ENCODE measurements around the gene TRIML2.

TRIML2 gene

GRCh38 chr4:188127214-188127874, 17.9 kb upstream of the TRIML2 start:
- DNase-seq (ENCODE audit: low read depth): peak; percentile 46
- TF ChIP-seq, protein P1, sequence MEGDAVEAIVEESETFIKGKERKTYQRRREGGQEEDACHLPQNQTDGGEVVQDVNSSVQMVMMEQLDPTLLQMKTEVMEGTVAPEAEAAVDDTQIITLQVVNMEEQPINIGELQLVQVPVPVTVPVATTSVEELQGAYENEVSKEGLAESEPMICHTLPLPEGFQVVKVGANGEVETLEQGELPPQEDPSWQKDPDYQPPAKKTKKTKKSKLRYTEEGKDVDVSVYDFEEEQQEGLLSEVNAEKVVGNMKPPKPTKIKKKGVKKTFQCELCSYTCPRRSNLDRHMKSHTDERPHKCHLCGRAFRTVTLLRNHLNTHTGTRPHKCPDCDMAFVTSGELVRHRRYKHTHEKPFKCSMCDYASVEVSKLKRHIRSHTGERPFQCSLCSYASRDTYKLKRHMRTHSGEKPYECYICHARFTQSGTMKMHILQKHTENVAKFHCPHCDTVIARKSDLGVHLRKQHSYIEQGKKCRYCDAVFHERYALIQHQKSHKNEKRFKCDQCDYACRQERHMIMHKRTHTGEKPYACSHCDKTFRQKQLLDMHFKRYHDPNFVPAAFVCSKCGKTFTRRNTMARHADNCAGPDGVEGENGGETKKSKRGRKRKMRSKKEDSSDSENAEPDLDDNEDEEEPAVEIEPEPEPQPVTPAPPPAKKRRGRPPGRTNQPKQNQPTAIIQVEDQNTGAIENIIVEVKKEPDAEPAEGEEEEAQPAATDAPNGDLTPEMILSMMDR (IDR thresholded peaks at IDR 0.05; ENCODE audit: control insufficient read depth, insufficient read depth, low read depth, low read length, missing control alignments): no peak
- no peak overlapping the region for H3K4me3 ChIP-seq (ENCODE audit: control insufficient read depth, low read depth, low read length)

GRCh38 chr4:188121530-188121929, 12.1 kb upstream of the TRIML2 start:
- H3K4me3 ChIP-seq (ENCODE audit: control insufficient read depth, low read depth, low read length): no peak overlapping the region
- TF ChIP-seq, protein P1 (IDR thresholded peaks at IDR 0.05; ENCODE audit: control insufficient read depth, insufficient read depth, low read depth, low read length, missing control alignments): no peak
- DNase-seq (ENCODE audit: low read depth): no peak

DNA sequence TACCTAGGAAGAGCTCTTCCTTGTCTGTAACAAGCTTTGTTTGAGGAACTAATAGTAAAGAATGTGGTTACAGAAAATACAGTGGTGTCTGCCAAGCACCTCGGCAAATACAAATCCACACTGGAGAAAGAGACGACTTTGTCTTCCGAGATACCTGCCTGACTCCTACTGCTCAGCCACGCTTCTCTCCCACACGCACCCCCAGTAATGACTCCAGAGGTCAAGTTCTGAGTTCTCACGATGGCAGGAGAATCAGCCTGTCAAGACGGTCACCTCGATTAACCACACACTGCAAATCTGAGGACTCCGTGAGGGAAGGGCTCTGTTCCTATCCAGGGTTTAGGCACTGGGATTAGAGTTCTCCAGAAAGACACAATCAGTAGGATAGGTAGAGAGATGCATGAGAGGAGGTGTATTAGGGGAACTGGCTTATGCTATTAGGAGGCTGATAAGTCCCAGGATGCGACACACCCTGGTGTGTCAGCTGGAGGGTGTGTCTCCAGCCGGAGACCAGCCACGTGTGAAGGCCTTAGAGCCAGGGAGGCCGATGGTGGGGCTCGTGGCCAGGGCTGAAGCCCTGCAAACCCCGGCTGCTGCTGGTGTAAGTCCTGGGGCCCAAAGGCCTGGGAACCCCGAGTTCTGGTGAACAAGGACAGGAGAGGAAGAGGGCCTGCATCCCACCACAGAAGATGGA, 8.4 kb upstream of the TRIML2 start:
- no peak for DNase-seq (ENCODE audit: low read depth)
- H3K4me3 ChIP-seq (ENCODE audit: control insufficient read depth, low read depth, low read length): no peak overlapping the region
- TF ChIP-seq, protein P1 (IDR thresholded peaks at IDR 0.05; ENCODE audit: control insufficient read depth, insufficient read depth, low read depth, low read length, missing control alignments): no peak

- DNase-seq (ENCODE audit: low read depth): no peak
- TF ChIP-seq, protein P1 (IDR thresholded peaks at IDR 0.05; ENCODE audit: control insufficient read depth, insufficient read depth, low read depth, low read length, missing control alignments): no peak
- no peak overlapping the region for H3K4me3 ChIP-seq (ENCODE audit: control insufficient read depth, low read depth, low read length)
These were observed 3.8 kb upstream of the TRIML2 start for GRCh38 chr4:188113156-188113555.

DNA sequence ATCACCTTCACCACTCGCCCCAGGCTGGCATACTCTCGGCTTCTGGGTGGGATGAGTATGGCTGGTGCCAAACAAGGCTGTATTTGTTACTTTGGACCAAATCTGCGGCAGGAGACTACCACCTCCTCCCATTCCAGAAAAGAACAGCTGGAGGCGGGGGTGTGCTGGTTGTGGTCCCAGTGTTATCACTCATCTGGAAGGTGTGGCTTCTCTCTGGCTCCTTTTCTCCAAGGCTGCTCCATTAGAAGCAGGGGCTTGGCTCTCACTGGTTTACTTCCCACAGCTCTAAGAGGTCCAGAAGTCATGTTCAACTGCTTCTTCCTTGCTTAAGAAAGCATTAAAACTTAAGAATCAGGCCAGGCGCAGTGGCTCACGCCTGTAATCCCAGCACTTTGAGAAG, 2.6 kb upstream of the TRIML2 start:
- no peak for DNase-seq (ENCODE audit: low read depth)
- TF ChIP-seq, protein P1 (IDR thresholded peaks at IDR 0.05; ENCODE audit: control insufficient read depth, insufficient read depth, low read depth, low read length, missing control alignments): no peak
- no peak overlapping the region for H3K4me3 ChIP-seq (ENCODE audit: control insufficient read depth, low read depth, low read length)

DNA sequence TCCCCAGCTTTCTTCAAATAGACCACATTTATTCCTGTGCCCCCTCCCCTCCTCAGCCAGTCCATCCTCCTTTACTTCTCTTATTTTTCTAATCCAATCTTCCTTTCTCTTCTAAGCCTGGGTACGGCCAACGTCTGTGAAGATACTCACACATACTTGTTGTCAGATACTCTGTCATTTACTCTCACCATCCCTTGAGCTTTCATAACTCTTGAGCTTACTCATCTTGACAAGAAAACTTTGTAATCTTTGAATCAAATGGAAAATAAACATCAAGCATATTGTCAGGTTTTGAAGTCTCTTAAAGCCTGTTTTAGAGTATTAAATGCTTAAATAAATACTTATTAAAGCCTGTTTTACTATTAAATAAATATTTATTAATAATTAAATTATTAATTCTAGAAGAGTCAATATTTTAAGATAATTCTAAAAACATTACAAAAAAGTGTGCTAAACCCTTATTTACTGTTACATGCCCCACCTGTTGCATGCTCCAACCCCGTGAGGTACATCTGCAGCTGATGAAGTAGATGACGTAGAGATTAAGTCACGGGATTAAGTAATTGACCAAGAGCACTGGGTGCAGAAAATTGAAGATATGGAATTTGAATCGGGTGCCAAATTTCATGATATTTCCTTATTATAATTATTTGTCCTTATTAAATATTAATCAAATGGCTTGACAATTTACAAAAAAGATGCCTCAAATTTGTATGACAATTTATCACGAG, 1.5 kb upstream of the TRIML2 start:
- H3K4me3 ChIP-seq (ENCODE audit: control insufficient read depth, low read depth, low read length): no peak overlapping the region
- no peak for DNase-seq (ENCODE audit: low read depth)

More for the DNA sequence above, 1.5 kb upstream of the TRIML2 start:
- TF ChIP-seq, protein P1 (IDR thresholded peaks at IDR 0.05; ENCODE audit: control insufficient read depth, insufficient read depth, low read depth, low read length, missing control alignments): no peak

Measured in AG09309 (cell line).